Vagina (tissue), 2 donors: Measurements from ENCODE around the gene ARHGAP27. TPM values are rescaled to one million over a fixed set of nuclear protein-coding genes. Genes with fewer than 3 reads are reported as not detected.

Experiments used
- DNase-seq, 2 donors: peaks; one replicate each; pipeline ENCODE4 v3.0.0-alpha.2; 2017; ENCODE audit errors: extremely low spot score in 2 of 2
- H3K27ac ChIP-seq: fragments of 200-600 bp; sonication (generic); one replicate; pipeline ENCODE4 v1.5.1; 2019
- H3K27me3 ChIP-seq: fragments of 200-600 bp; sonication (generic); one replicate; pipeline ENCODE4 v1.5.1; 2019
- H3K36me3 ChIP-seq, 2 donors: fragments of 200-600 bp; sonication (generic); one replicate each; pipeline ENCODE4 v1.5.1; 2017 to 2019
- H3K4me1 ChIP-seq: fragments of 200-600 bp; sonication (generic); one replicate; pipeline ENCODE4 v1.5.1; 2019
- H3K4me3 ChIP-seq, 2 donors: fragments of 200-600 bp; sonication (generic); 1 replicate in 1 of 2; 2 replicates in 1 of 2; pipeline ENCODE4 v1.5.1; 2016 to 2019
- H3K9me3 ChIP-seq: fragments of 200-600 bp; sonication (generic); one replicate; pipeline ENCODE4 v1.5.1; 2019
- POLR2A ChIP-seq, 2 donors: fragments of 450-650 bp; IDR thresholded peaks; one replicate each; pipeline ENCODE4 v1.6.1; 2017; ENCODE audit warnings: antibody characterized with exemption in 2 of 2, mild to moderate bottlenecking in 2 of 2, moderate library complexity in 2 of 2
- POLR2AphosphoS5 ChIP-seq, 2 donors: sonication (generic); formaldehyde crosslinking; IDR thresholded peaks; one replicate each; pipeline ENCODE4 v1.9.0; 2017; ENCODE audit warnings: antibody characterized with exemption in 2 of 2, mild to moderate bottlenecking in 2 of 2, low read depth in 1 of 2; ENCODE audit not compliant: insufficient read depth in 1 of 2
- intact Hi-C: fragments of 100-400 bp; cut with DNase I; formaldehyde crosslinking; loops from one replicate; pipeline ENCODE4 v1.15.1; 2023
- total RNA-seq: library from RNA; depleted of rRNA; stranded (reverse); fragments of >200 nt; gene quantifications from one replicate; pipeline ENCODE4 v1.2.3, GENCODE V29; 2016
- TF ChIP-seq, protein P1 (sequence below), 3 experiments: fragments of 450-650 bp in 2 of 3; fragments of 200-600 bp in 1 of 3; sonication (generic) in 1 of 3; IDR thresholded peaks; one replicate each; pipeline ENCODE4 v1.5.1; 2017 to 2019; ENCODE audit warnings: antibody characterized with exemption in 3 of 3, mild to moderate bottlenecking in 2 of 3, moderate library complexity in 2 of 3

Gene ARHGAP27
- total RNA-seq, 1 donor from 2014 or later, result 80.0 TPM

DNA sequence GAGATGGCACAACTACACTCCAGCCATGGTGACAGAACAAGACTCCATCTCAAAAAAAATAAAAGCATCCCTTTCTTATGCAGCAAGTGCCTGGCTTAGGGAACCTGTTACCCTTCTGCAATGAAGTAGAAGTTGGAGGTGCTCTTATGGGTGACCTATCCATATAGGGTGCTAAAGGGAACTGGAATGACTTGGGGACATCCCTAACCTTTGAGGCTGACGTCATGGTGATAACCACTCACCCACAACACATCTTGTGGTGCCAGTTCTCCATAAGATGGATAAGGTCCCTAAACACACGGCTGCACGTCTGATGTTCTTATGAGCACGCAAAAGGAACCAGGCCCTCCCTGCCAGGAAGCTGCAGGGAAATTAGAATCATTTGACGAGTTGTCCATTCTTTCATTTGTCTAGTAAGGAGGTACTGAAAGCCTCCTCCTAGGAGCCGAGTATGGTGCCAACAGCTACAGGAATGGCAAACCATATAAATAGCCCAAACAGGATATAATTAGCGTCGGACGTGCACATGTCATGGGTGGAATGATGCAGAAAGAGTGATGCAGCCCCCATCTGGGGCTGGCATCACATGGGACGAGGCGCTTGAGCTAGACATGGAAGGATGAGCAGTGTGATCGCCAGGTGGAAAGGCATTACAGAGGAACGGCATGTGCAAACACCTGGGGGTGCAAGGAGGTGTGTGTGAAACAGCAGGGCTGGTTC lies 52.5 kb downstream of the ARHGAP27 start:
- Histone ChIP-seq H3K27me3 (no peaks in the 10 kb centered on the region), H3K4me3 (no peak overlapping the region), H3K9me3 (no peaks in the 10 kb centered on the region), H3K27ac (no peak overlapping the region), H3K4me1 (peaks cover 2% of the 10 kb centered on the region), H3K36me3 (no peaks in the 10 kb centered on the region)
- DNase-seq, result no peak
- TF ChIP-seq, protein P1, sequence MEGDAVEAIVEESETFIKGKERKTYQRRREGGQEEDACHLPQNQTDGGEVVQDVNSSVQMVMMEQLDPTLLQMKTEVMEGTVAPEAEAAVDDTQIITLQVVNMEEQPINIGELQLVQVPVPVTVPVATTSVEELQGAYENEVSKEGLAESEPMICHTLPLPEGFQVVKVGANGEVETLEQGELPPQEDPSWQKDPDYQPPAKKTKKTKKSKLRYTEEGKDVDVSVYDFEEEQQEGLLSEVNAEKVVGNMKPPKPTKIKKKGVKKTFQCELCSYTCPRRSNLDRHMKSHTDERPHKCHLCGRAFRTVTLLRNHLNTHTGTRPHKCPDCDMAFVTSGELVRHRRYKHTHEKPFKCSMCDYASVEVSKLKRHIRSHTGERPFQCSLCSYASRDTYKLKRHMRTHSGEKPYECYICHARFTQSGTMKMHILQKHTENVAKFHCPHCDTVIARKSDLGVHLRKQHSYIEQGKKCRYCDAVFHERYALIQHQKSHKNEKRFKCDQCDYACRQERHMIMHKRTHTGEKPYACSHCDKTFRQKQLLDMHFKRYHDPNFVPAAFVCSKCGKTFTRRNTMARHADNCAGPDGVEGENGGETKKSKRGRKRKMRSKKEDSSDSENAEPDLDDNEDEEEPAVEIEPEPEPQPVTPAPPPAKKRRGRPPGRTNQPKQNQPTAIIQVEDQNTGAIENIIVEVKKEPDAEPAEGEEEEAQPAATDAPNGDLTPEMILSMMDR (IDR thresholded peaks at IDR 0.05), result no peak
- TF ChIP-seq POLR2A (IDR thresholded peaks at IDR 0.05) (no peak), POLR2AphosphoS5 (IDR thresholded peaks at IDR 0.05; ENCODE audit: insufficient read depth in 1 of 2, low read depth in 1 of 2) (no peak)
- intact Hi-C loops, result no loop called here

DNA sequence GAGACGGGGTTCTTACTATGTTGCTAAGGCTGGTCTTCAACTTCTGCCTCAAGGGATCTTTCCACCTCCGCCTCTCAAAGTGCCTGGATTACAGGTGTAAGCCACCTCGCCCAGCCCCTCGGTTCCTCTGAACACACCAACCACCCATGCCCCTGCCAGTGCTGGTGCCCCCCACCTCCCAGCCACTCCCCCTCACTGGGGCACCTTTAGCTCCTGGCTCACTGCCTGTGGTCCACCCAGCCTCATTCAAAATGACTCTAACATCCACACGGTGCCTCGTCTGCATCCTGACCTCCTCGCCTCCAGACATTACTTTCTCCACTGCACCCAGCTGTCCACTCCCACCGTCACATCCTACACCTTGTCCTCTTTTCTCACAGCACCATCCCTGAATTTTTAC lies 55.3 kb downstream of the ARHGAP27 start:
- Histone ChIP-seq H3K27ac (no peak overlapping the region), H3K4me1 (peaks cover 4% of the 10 kb centered on the region), H3K9me3 (no peaks in the 10 kb centered on the region), H3K4me3 (no peak overlapping the region), H3K36me3 (no peaks in the 10 kb centered on the region), H3K27me3 (no peaks in the 10 kb centered on the region)
- intact Hi-C loops, result loop anchor here (10.0 kb wide), 1 partner anchor 53 kb away; no protein-coding TSS in a partner anchor
- TF ChIP-seq, protein P1 (IDR thresholded peaks at IDR 0.05), result no peak
- TF ChIP-seq POLR2A (IDR thresholded peaks at IDR 0.05), result no peak
- TF ChIP-seq POLR2AphosphoS5 (IDR thresholded peaks at IDR 0.05; ENCODE audit: insufficient read depth in 1 of 2, low read depth in 1 of 2), result no peak
- DNase-seq, result no peak

DNA sequence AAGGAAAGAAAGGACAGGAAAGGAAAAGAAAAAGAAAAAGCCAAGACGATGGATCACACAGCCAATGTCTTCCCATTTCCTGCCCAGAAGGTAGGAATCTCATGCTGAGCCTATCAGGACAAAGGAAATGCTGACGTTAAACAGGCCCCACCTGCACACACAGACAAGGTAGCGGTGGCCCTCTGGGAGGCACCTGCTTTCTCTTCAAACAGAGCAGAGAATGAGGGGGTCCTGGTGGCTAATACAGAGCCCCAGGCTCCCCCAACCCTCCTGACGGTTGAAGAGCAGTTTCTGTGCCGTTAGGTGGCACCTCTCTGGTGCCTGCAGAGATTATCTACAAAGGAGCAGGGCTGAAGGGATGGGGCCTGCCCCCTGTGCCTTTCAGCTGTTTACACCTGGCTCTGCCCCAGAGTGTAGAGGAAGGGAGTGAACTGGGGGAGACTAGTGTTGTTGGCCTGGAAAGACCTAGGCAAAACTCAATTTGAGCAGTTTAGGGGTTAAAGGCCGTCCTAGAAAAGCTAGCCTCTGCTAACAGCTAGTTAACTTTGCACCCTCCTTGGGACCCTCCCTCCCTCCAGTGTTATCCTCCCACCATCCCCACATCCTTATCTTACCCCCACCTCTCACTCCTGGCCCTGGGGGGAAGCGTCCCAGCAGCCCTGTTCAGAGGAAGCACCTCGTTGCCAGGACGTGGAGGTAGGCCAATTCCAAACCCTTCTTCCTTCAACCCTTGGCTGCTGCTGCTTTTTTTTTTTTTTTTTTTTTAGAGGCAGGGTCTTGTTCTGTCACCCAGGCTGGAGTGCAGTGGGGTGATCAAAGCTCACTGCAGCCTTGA lies 56.3 kb downstream of the ARHGAP27 start:
- TF ChIP-seq POLR2A (IDR thresholded peaks at IDR 0.05), result no peak
- TF ChIP-seq, protein P1 (IDR thresholded peaks at IDR 0.05), result no peak
- TF ChIP-seq POLR2AphosphoS5 (IDR thresholded peaks at IDR 0.05; ENCODE audit: insufficient read depth in 1 of 2, low read depth in 1 of 2), result no peak
- no peak for DNase-seq
- H3K27me3 ChIP-seq, result no peaks in the 10 kb centered on the region
- intact Hi-C loops, result loop anchor here (10.0 kb wide), 1 partner anchor 52 kb away; no protein-coding TSS in a partner anchor
- H3K27ac ChIP-seq, result no peak overlapping the region
- H3K9me3 ChIP-seq, result no peaks in the 10 kb centered on the region
- H3K36me3 ChIP-seq, result no peaks in the 10 kb centered on the region
- peaks cover 11% of the 10 kb centered on the region for H3K4me1 ChIP-seq
- no peak overlapping the region for H3K4me3 ChIP-seq

DNA sequence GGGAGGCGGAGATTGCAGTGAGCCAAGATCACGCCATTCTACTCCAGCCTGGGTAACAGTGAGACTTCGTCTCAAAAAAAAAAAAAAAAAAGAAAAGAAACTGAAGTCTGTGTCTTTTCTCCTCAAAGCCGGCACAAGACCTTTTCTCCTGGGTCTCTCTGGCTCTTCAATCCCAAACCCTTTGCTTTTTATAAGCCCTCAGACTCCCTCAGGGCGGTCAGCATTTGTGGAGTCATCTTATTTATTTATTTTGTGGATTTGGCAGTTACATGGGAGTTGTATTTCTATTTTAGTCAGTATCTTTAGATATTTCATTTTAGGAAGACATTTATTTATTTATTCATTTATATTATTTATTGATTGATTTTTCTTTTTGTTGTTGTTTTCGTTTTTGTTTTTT lies 58.2 kb downstream of the ARHGAP27 start:
- DNase-seq, result no peak
- Histone ChIP-seq H3K9me3 (no peaks in the 10 kb centered on the region), H3K4me1 (peaks cover 11% of the 10 kb centered on the region), H3K27ac (no peak overlapping the region), H3K4me3 (no peak overlapping the region), H3K36me3 (no peaks in the 10 kb centered on the region), H3K27me3 (no peaks in the 10 kb centered on the region)
- no peak for TF ChIP-seq POLR2A (IDR thresholded peaks at IDR 0.05)
- no peak for TF ChIP-seq POLR2AphosphoS5 (IDR thresholded peaks at IDR 0.05; ENCODE audit: insufficient read depth in 1 of 2, low read depth in 1 of 2)
- TF ChIP-seq, protein P1 (IDR thresholded peaks at IDR 0.05), result no peak
- intact Hi-C loops, result loop anchor here (10.0 kb wide), 1 partner anchor 50 kb away; no protein-coding TSS in a partner anchor
